Measurements from ENCODE around the gene TCEA2. TPM values are rescaled to one million over a fixed set of nuclear protein-coding genes. Genes with fewer than 3 reads are reported as not detected.

TCEA2 gene
- total and polyA plus RNA-seq, 9 of the 15 experiments (the other 6 are each of a cell fraction or from before 2014, with no cell fraction given): 1.4 to 28.7 (median 5.4) TPM

DNA sequence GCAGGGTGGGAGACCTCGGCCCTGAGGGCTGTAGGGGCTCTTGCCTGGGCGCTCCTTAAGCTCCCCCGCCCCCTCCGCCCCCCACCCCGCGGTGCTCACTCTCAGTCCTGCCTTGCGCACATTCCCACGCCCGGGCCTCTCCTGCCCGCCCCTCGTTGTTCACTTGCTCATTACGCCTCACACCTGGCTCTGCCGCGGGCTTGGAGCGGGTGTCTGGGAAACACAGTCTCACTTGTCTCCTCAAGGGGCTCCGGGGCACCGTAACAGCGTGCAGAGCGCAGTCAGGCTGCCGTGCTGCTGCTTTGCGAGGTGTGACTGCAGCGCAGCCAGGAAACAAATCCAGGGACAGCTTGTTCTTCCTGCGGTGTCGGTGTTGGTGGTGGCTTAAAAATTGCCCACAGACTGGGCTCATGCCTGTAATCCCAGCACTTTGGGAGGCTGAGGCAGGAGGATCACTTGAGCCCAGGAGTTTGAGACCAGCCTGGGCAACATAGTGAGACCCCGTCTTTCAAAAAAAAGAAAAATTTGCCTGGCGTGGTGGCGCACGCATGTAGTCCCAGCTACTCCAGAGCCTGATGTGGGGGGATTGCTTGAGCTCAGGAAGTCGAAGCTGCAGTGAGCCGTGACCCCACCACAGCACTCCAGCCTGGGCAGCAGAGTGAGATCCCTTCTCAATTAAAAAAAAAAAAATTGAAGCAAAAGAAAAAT lies 39.8 kb downstream of the TCEA2 start:
- ChIA-PET POLR2A (no interaction called here), CTCF (ENCODE audit: low intra/inter-chr PET ratio) (interaction anchor here (1.3 kb wide), 1 partner anchor 18 kb away, joined by 5 read pairs; no protein-coding TSS in a partner anchor)
- in situ Hi-C loops (cut with MboI): no loop called here
- no TSS peak for BruUV-seq (replicated peaks)
- Histone ChIP-seq H3K4me3 (peak overlapping the region; percentile 46; the same call in 1 of the 2 replicates), H3K9ac (ENCODE audit: insufficient read depth in 1 of 2, low read depth in 2 of 2, low read length in 2 of 2) (peak overlapping the region in 1 of 2 experiments; percentile 86; a peak in 2 of 4 replicates), H3K36me3 (ENCODE audit: control insufficient read depth, insufficient read depth, low read length) (no peaks in the 10 kb centered on the region), H3K9me1 (ENCODE audit: control insufficient read depth, insufficient read depth, low read length) (peaks cover 2% of the 10 kb centered on the region), H2AFZ (ENCODE audit: low read depth, low read length) (peak overlapping the region; percentile 79; the same call in 1 of the 2 replicates), H3K4me2 (ENCODE audit: insufficient read depth, low read length) (peak overlapping the region; percentile 58; the same call in 1 of the 2 replicates), H4K20me1 (replicated peaks; ENCODE audit: control insufficient read depth, insufficient read depth, low read length) (peaks cover 16% of the 10 kb centered on the region), H3K9me3 (replicated peaks; ENCODE audit: control insufficient read depth, insufficient read depth, low read depth, low read length) (no peaks in the 10 kb centered on the region), H3K4me1 (replicated peaks in 1 of 2; ENCODE audit: control insufficient read depth in 2 of 2, insufficient read depth in 2 of 2, low read length in 2 of 2) (peaks cover 0 to 51% of the 10 kb centered on the region in 2 experiments; a peak in 4 of 5 replicates), H3K27ac (ENCODE audit: extremely low read depth, low read depth, low read length) (no peak overlapping the region), H3K79me2 (ENCODE audit: control insufficient read depth, insufficient read depth, low read length) (no peaks in the 10 kb centered on the region), H3K27me3 (ENCODE audit: control insufficient read depth in 2 of 2, insufficient read depth in 2 of 2, low read length in 2 of 2) (peaks cover 53 to 89% of the 10 kb centered on the region in 2 experiments)
- DNase-seq (ENCODE audit: extremely low read depth in 1 of 4, low spot score in 3 of 4) (peak in 2 of 4 experiments; percentile 32 to 33), FAIRE-seq (no peak), ATAC-seq (peak; percentile 25)
- WGBS (ENCODE audit: insufficient coverage, low coverage, missing lambda C conversion rate): 5% methylated on average over 16 of the region's 30 CpGs
- intact Hi-C loops (cut with micrococcal nuclease): no loop called here
- TF ChIP-seq MBD2 (IDR thresholded peaks at IDR 0.05; ENCODE audit: borderline replicate concordance, low read depth) (no peak), HNRNPLL (IDR thresholded peaks at IDR 0.05; ENCODE audit: low read depth, low read length, poor library complexity, severe bottlenecking) (peak; percentile 19), RBFOX2 (IDR thresholded peaks at IDR 0.05; ENCODE audit: low read depth, low read length) (0 out of 2 replicates have a peak, but pooled peaks have one; percentile 7), RBM15 (IDR thresholded peaks at IDR 0.05; ENCODE audit: insufficient read depth, low read length) (no peak), ZNF121 (CRISPR knock-in tag; conservative IDR thresholded peaks at IDR 0.05) (peak; percentile 95), NRF1 (conservative IDR thresholded peaks at IDR 0.05 in 1 of 2, IDR thresholded peaks at IDR 0.05 in 1 of 2) (no peak)
